ENCODE measurements around the gene ADGRV1. TPM values are rescaled to one million over a fixed set of nuclear protein-coding genes. Genes with fewer than 3 reads are reported as not detected.

The ADGRV1 gene
- polyA plus RNA-seq, 3 donors = 0.18 to 0.33 TPM; not detected in 1

GRCh38 chr5:91135475-91136248 lies 577.1 kb downstream of the ADGRV1 start:
- Histone ChIP-seq H3K4me2 (replicated peaks; ENCODE audit: extremely low read depth, low read length, poor library complexity, severe bottlenecking) (no peak overlapping the region), H3K79me2 (ENCODE audit: insufficient read depth, low read length) (no peaks in the 10 kb centered on the region), H3K4me1 (ENCODE audit: control insufficient read depth in 1 of 2, insufficient read depth in 2 of 2, low read length in 2 of 2) (peaks cover 5 to 14% of the 10 kb centered on the region in 2 donors), H3K4me3 (replicated peaks in 1 of 3; ENCODE audit: low read depth in 2 of 3, low read length in 3 of 3) (no peak overlapping the region), H3K27me3 (ENCODE audit: control insufficient read depth in 2 of 2, insufficient read depth in 2 of 2, low read length in 2 of 2) (no peaks in the 10 kb centered on the region), H3K9me3 (replicated peaks in 1 of 2; ENCODE audit: control insufficient read depth in 1 of 2, insufficient read depth in 1 of 2, low read length in 2 of 2) (no peaks in the 10 kb centered on the region), H4K20me1 (ENCODE audit: insufficient read depth, low read length) (no peaks in the 10 kb centered on the region), H2AFZ (ENCODE audit: insufficient read depth, low read depth, low read length, poor library complexity, severe bottlenecking) (no peak overlapping the region), H3K9ac (ENCODE audit: insufficient read depth, low read length, poor library complexity, severe bottlenecking) (no peak overlapping the region), H3K36me3 (replicated peaks in 1 of 2; ENCODE audit: control insufficient read depth in 1 of 2, insufficient read depth in 2 of 2, low read length in 2 of 2) (no peaks in the 10 kb centered on the region), H3K27ac (ENCODE audit: low read depth in 1 of 2, low read length in 2 of 2) (no peak overlapping the region)
- Mint-ChIP-seq H3K36me3 (peaks cover 2 to 7% of the 10 kb centered on the region in 2 donors), H3K27me3 (ENCODE audit: low read depth in 3 of 3) (peaks cover 0 to 3% (median 0%) of the 10 kb centered on the region in 3 donors), H3K4me1 (peaks cover 16% of the 10 kb centered on the region), H3K27ac (no peak overlapping the region), H3K4me3 (no peak overlapping the region), H3K9me3 (peaks cover 0 to 6% (median 1%) of the 10 kb centered on the region in 7 donors)
- intact Hi-C loops (cut with micrococcal nuclease) = no loop called here
- WGBS (ENCODE audit: insufficient coverage) = 73% methylated on average over 3 of the region's 5 CpGs
- DNase-seq = no peak
- no peak for TF ChIP-seq CTCF (IDR thresholded peaks at IDR 0.05)

GRCh38 chr5:91136271-91136670 lies 577.7 kb downstream of the ADGRV1 start:
- H3K36me3 Mint-ChIP-seq = peaks cover 2 to 7% of the 10 kb centered on the region in 2 donors

More at GRCh38 chr5:91136271-91136670, 577.7 kb downstream of the ADGRV1 start:
- H3K4me2 ChIP-seq (replicated peaks; ENCODE audit: extremely low read depth, low read length, poor library complexity, severe bottlenecking) = no peak overlapping the region
- Mint-ChIP-seq H3K27me3 (ENCODE audit: low read depth in 3 of 3) (peaks cover 0 to 3% (median 0%) of the 10 kb centered on the region in 3 donors), H3K4me1 (peaks cover 17% of the 10 kb centered on the region), H3K9me3 (peaks cover 0 to 5% (median 1%) of the 10 kb centered on the region in 7 donors), H3K4me3 (no peak overlapping the region), H3K27ac (no peak overlapping the region)
- no peak overlapping the region for H3K9ac ChIP-seq (ENCODE audit: insufficient read depth, low read length, poor library complexity, severe bottlenecking)
- H3K4me3 ChIP-seq (replicated peaks in 1 of 3; ENCODE audit: low read depth in 2 of 3, low read length in 3 of 3) = no peak overlapping the region
- no peaks in the 10 kb centered on the region for H3K9me3 ChIP-seq (replicated peaks in 1 of 2; ENCODE audit: control insufficient read depth in 1 of 2, insufficient read depth in 1 of 2, low read length in 2 of 2)
- intact Hi-C loops (cut with micrococcal nuclease) = no loop called here
- no peak for DNase-seq
- H2AFZ ChIP-seq (ENCODE audit: insufficient read depth, low read depth, low read length, poor library complexity, severe bottlenecking) = no peak overlapping the region
- WGBS (ENCODE audit: insufficient coverage) = 100% methylated on average over 1 of the region's 1 CpG
- H3K4me1 ChIP-seq (ENCODE audit: control insufficient read depth in 1 of 2, insufficient read depth in 2 of 2, low read length in 2 of 2) = peaks cover 5 to 17% of the 10 kb centered on the region in 2 donors
- no peaks in the 10 kb centered on the region for H3K27me3 ChIP-seq (ENCODE audit: control insufficient read depth in 2 of 2, insufficient read depth in 2 of 2, low read length in 2 of 2)
- no peak for TF ChIP-seq CTCF (IDR thresholded peaks at IDR 0.05)
- H3K36me3 ChIP-seq (replicated peaks in 1 of 2; ENCODE audit: control insufficient read depth in 1 of 2, insufficient read depth in 2 of 2, low read length in 2 of 2) = no peaks in the 10 kb centered on the region
- no peaks in the 10 kb centered on the region for H4K20me1 ChIP-seq (ENCODE audit: insufficient read depth, low read length)
- H3K79me2 ChIP-seq (ENCODE audit: insufficient read depth, low read length) = no peaks in the 10 kb centered on the region
- no peak overlapping the region for H3K27ac ChIP-seq (ENCODE audit: low read depth in 1 of 2, low read length in 2 of 2)

All from CD14-positive monocyte (primary cell).